ENCODE measurements around the gene SDC4. TPM values are rescaled to one million over a fixed set of nuclear protein-coding genes. Genes with fewer than 3 reads are reported as not detected.
"Not testable (repeated sequence)": the region's sequence is repeated elsewhere in the genome, so short reads cannot be mapped to it uniquely, and the experiment has no call there.

SDC4 gene
- total and polyA plus RNA-seq, 5 experiments from 2014 or later, result 0.09 to 0.31 (median 0.24) TPM; not detected in 1

DNA sequence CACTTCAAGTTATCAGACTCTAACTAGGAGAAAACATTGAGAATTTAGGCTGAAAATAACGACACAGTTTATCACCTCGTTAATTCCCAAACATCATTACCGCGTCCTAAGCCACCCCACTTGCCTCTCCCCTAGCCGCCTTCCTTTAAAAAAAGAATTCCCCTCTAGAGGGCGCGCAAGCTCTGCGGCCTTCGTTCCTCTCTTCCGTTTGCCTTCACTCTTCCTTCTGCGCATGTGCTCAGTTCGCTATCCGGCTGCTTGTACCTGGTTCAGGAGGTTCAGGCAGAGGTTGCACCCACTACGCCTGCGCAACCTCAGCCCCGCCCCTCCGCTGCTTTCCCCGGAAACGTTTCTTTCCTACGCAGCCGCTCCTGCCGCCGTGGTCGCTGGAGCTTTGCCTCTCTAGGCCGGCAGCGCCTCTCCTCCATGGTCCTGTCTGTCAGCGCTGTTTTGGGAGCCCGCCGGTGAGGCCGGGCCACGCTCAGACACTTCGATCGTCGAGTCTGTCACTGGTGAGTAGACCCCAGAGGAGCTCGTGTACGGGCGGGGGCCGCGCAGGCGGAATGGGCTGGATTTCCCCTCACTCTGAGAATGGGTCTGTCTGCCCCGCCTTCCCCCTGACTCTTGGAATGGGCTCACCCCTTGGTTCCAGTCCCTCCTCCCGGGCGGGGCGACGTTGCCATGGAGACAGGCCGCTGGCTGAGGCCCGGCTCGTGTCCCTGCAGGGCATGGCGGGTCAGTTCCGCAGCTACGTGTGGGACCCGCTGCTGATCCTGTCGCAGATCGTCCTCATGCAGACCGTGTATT lies 14.8 kb upstream of the SDC4 start, which contains the start of gene SYS1:
Gene SYS1, plus strand, starts transcription at position 353 of the 807 bp plus-strand sequence. Its CDS starts 376 bp downstream, at position 729.
- no peaks in the 10 kb centered on the region for H3K27me3 Mint-ChIP-seq
- H3K27ac Mint-ChIP-seq, result peak within 1 kb of the TSS; percentile 99 to 100 (median 100)
- POLR2A ChIA-PET, result interaction anchor here (0.6 to 2.9 kb wide), 17 partner anchors 11 to 1905 kb away, joined by 3 to 95 read pairs (median 5); partner anchors contain the start of genes DBNDD2, PCIF1, PIGT and SRSF6
- H3K36me3 Mint-ChIP-seq, result peaks cover 0 to 30% (median 0%) of the 10 kb centered on the region in 3 donors
- H3K4me3 Mint-ChIP-seq, result peak within 1 kb of the TSS; percentile 90 to 100 (median 98)
- peak; percentile 96 to 99 (median 99) for DNase-seq
- peak; percentile 82 to 84 for ATAC-seq
- no peaks in the 10 kb centered on the region for H3K9me3 Mint-ChIP-seq
- H3K4me1 Mint-ChIP-seq, result peaks cover 23 to 54% (median 46%) of the 10 kb centered on the region in 4 donors

DNA sequence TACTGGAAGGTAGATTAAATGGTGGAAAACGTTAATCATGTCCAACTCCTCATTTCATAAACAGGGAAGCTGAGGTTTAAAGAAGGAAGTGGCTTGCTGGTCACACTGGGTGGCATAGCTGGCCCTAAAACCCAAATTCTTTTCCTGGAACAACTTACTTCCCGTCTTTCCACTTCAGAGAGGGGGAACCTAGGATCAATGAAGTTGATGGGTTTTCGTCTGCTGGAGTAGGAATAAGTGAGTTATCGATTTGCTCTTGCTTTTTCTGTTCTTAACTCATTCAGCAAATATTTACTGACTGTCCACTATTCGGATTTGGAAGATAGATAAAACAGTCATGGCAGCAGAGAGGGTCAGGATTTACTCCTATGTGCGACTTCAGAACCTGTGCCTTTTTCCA lies 13.6 kb upstream of the SDC4 start:
- H3K27me3 Mint-ChIP-seq, result no peaks in the 10 kb centered on the region
- POLR2A ChIA-PET, result interaction anchor here (2.8 to 2.9 kb wide), 3 partner anchors 54 to 409 kb away, joined by 11 to 67 read pairs (median 39); partner anchors contain the start of gene PIGT
- H3K27ac Mint-ChIP-seq, result peak overlapping the region in 1 of 10 donors; percentile 57
- no peak overlapping the region for H3K4me3 Mint-ChIP-seq
- DNase-seq (no peak), ATAC-seq (no peak)
- no peaks in the 10 kb centered on the region for H3K9me3 Mint-ChIP-seq
- H3K36me3 Mint-ChIP-seq, result peaks cover 0 to 18% (median 0%) of the 10 kb centered on the region in 3 donors
- H3K4me1 Mint-ChIP-seq, result peaks cover 19 to 49% (median 36%) of the 10 kb centered on the region in 4 donors

- Mint-ChIP-seq H3K36me3 (no peaks in the 10 kb centered on the region), H3K4me1 (peaks cover 11 to 33% (median 19%) of the 10 kb centered on the region in 4 donors), H3K27me3 (no peaks in the 10 kb centered on the region), H3K4me3 (no peak overlapping the region), H3K9me3 (no peaks in the 10 kb centered on the region), H3K27ac (no peak overlapping the region)
- no peak for ATAC-seq
- POLR2A ChIA-PET, result no interaction called here
- DNase-seq, result no peak
Observed at GRCh38 chr20:45359406-45360148, 11.4 kb upstream of the SDC4 start.

- Mint-ChIP-seq H3K4me3 (no peak overlapping the region), H3K27me3 (no peaks in the 10 kb centered on the region), H3K9me3 (no peaks in the 10 kb centered on the region), H3K27ac (peak overlapping the region in 1 of 10 donors; percentile 58), H3K4me1 (peaks cover 11 to 31% (median 14%) of the 10 kb centered on the region in 4 donors), H3K36me3 (no peaks in the 10 kb centered on the region)
- ATAC-seq (no peak), DNase-seq (no peak)
- POLR2A ChIA-PET, result no interaction called here
Observed at GRCh38 chr20:45359069-45359405, 10.8 kb upstream of the SDC4 start.

DNA sequence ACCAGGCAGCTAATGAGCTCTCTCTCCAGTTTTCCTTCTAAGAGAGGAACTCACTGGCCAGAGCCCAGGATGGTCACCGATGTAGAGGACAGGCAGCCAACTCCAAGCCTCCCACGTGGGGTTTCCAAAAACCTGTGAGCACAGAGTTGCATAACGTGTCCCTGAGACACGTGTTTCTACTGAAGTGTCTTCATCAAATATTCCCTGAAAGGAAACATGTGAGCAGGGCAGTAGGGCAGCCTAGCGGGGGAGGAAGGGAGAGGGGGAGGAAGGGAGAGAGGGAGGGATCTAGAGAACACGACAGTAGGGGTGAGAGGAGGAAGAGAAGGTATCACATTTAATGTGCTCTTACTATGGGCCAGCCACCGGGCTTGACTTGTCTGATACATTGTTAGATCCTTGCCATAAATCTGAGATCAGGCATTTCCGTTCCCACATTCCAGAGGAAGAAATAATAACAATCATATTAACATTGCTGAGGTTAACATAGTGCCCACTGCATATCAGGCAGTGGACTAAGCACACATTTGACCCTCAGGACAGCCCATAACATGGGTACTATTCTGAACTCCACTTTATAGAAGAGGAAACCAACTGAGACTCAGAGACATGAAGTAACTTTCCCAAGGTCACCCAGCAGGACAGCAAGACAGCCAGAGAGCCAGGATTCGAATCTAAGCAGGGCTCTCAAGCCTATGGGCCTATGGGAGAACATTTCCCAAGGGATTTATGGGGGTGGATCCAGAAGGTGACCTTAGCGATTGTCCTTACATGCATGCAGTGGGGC lies 10.3 kb upstream of the SDC4 start:
- no peak for ATAC-seq
- H3K4me1 Mint-ChIP-seq, result peaks cover 8 to 25% (median 10%) of the 10 kb centered on the region in 4 donors
- H3K36me3 Mint-ChIP-seq, result no peaks in the 10 kb centered on the region
- no peak for DNase-seq
- H3K27me3 Mint-ChIP-seq, result no peaks in the 10 kb centered on the region
- H3K4me3 Mint-ChIP-seq, result no peak overlapping the region
- POLR2A ChIA-PET, result no interaction called here
- no peaks in the 10 kb centered on the region for H3K9me3 Mint-ChIP-seq
- peak overlapping the region in 1 of 10 donors; percentile 58 for H3K27ac Mint-ChIP-seq

GRCh38 chr20:45355209-45356084 lies 7.2 kb upstream of the SDC4 start:
- H3K9me3 Mint-ChIP-seq, result no peaks in the 10 kb centered on the region
- H3K4me1 Mint-ChIP-seq, result peaks cover 0 to 12% (median 2%) of the 10 kb centered on the region in 4 donors
- ATAC-seq (no peak), DNase-seq (no peak)
- no peaks in the 10 kb centered on the region for H3K27me3 Mint-ChIP-seq
- H3K36me3 Mint-ChIP-seq, result no peaks in the 10 kb centered on the region
- no peak overlapping the region for H3K4me3 Mint-ChIP-seq
- POLR2A ChIA-PET, result no interaction called here
- peak overlapping the region in 2 of 10 donors; percentile 4 to 58 for H3K27ac Mint-ChIP-seq

- no peak overlapping the region for H3K4me3 Mint-ChIP-seq
- peaks cover 0 to 12% (median 2%) of the 10 kb centered on the region in 4 donors for H3K4me1 Mint-ChIP-seq
- ATAC-seq (no peak), DNase-seq (no peak)
- POLR2A ChIA-PET, result no interaction called here
- no peaks in the 10 kb centered on the region for H3K27me3 Mint-ChIP-seq
- H3K27ac Mint-ChIP-seq, result peak overlapping the region in 3 of 10 donors; percentile 4 to 27 (median 14)
- no peaks in the 10 kb centered on the region for H3K36me3 Mint-ChIP-seq
- no peaks in the 10 kb centered on the region for H3K9me3 Mint-ChIP-seq
Observed at GRCh38 chr20:45354423-45355208, 6.4 kb upstream of the SDC4 start.

DNA sequence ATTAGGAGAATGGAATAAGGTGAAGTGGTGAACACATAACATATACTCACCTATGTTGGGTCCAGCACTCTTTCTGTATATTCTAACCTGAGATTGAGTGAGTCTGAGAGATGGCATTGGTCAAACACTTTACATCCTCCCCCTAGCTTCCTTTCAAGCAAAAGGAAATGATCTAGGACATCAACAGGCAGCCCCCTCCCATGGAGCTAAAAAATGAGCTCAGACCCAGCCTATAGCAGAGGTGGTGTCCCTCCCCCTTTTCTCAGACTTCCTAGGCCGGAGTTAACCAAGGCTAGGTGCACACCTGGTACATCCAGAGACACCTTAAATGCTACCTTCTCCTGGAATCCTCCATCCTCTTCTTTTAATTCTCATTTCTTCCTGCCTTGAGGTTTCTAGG lies 5.5 kb upstream of the SDC4 start:
- peaks cover 0 to 12% (median 2%) of the 10 kb centered on the region in 4 donors for H3K4me1 Mint-ChIP-seq
- POLR2A ChIA-PET, result no interaction called here
- no peaks in the 10 kb centered on the region for H3K27me3 Mint-ChIP-seq
- H3K27ac Mint-ChIP-seq, result no peak overlapping the region
- ATAC-seq, result no peak
- H3K9me3 Mint-ChIP-seq, result no peaks in the 10 kb centered on the region
- no peaks in the 10 kb centered on the region for H3K36me3 Mint-ChIP-seq
- DNase-seq, result no peak
- no peak overlapping the region for H3K4me3 Mint-ChIP-seq

DNA sequence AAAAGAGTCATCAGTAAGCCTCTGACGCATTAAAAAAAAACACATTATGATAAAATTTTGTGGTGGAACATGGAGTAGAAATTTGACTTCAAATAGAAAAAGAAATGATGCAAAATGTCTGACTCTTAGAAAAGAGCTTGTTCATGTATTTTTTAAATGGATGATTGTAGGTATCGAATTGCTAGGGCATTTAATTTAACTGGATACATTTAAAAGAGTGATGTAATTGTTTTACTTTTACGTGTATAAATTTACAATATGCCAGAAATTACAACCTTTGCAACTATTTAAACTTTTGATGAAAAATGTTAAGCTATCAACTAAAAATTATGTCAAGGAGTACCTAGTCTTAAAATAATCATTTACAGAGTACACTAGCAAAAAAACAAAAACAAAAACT lies 4.5 kb upstream of the SDC4 start:
- Mint-ChIP-seq H3K4me3 (no peak overlapping the region), H3K27ac (no peak overlapping the region), H3K9me3 (no peaks in the 10 kb centered on the region), H3K27me3 (peaks cover 0 to 1% (median 0%) of the 10 kb centered on the region in 5 donors), H3K4me1 (peaks cover 0 to 16% (median 4%) of the 10 kb centered on the region in 4 donors), H3K36me3 (peaks cover 0 to 2% (median 0%) of the 10 kb centered on the region in 3 donors)
- ATAC-seq (no peak), DNase-seq (no peak)
- POLR2A ChIA-PET, result no interaction called here

DNA sequence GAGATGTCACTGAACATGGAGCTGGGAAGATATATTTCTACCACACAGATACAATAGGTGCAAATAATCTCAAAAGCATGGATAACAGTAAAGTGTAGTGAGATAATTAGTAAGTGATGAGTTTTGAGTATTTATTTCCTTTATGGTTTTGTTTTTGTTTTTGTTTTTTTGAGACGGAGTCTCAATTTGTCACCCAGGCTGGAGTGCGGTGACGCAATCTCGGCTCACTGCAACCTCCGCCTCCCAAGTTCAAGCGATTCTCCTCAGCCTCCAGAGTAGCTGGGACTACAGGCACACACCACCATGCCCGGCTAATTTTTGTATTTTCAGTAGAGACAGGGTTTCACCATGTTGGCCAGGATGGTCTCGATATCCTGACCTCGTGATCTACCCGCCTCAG lies 2.6 kb upstream of the SDC4 start:
- Mint-ChIP-seq H3K4me1 (peaks cover 0 to 19% (median 5%) of the 10 kb centered on the region in 4 donors), H3K27me3 (peaks cover 5 to 18% (median 11%) of the 10 kb centered on the region in 5 donors)
- H3K4me3 Mint-ChIP-seq, ATAC-seq, H3K36me3 Mint-ChIP-seq, DNase-seq, H3K9me3 Mint-ChIP-seq, H3K27ac Mint-ChIP-seq, POLR2A ChIA-PET: not testable (repeated sequence)

DNA sequence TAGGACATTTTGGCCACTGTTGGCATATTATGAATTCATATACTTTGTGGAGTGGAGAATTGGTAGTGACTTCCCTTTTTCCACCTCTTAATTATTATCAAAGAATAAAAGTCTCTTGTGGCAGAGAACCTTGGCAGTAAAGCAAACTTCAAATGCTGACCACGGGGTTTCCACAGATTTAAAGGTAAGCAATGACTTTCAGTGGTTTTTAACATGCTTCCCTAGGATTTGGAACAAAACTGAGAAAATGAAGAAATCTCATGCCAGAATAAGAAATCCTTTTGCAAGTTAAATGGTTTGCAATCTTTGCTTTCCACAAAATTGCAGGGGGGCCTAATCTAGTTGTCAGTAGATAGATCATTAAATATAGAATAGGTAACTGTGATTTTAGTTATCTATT lies 2.0 kb upstream of the SDC4 start:
- H3K4me1 Mint-ChIP-seq, result peaks cover 0 to 18% (median 5%) of the 10 kb centered on the region in 4 donors

More for the DNA sequence above, 2.0 kb upstream of the SDC4 start:
- Mint-ChIP-seq H3K36me3 (peaks cover 0 to 2% (median 0%) of the 10 kb centered on the region in 3 donors), H3K4me3 (no peak overlapping the region), H3K27ac (no peak overlapping the region), H3K27me3 (peaks cover 5 to 23% (median 16%) of the 10 kb centered on the region in 5 donors), H3K9me3 (no peaks in the 10 kb centered on the region)
- no peak for ATAC-seq
- POLR2A ChIA-PET, result no interaction called here
- DNase-seq, result no peak

Measured in naive thymus-derived CD8-positive, alpha-beta T cell (primary cell).